Skeletal muscle satellite cell (primary cell): ENCODE measurements around the gene MGLL.

Experiments
- H3K27me3 ChIP-seq: 2 replicates; pipeline ENCODE4 v1.7.0; 2013; ENCODE audit warnings: low read length; ENCODE audit not compliant: control insufficient read depth, insufficient read depth
- H3K36me3 ChIP-seq: 2 replicates; pipeline ENCODE4 v1.7.0; 2013; ENCODE audit warnings: mild to moderate bottlenecking, control low read depth, low read length; ENCODE audit not compliant: insufficient read depth
- H3K4me1 ChIP-seq: 2 replicates; pipeline ENCODE4 v1.7.0; 2013; ENCODE audit warnings: low read length; ENCODE audit not compliant: control insufficient read depth, insufficient read depth
- H3K4me2 ChIP-seq: 2 replicates; pipeline ENCODE4 v1.7.0; 2013; ENCODE audit warnings: mild to moderate bottlenecking, low read length
- H3K4me3 ChIP-seq: 2 replicates; pipeline ENCODE4 v1.7.0; 2013; ENCODE audit warnings: low read length
- H3K9ac ChIP-seq: 2 replicates; pipeline ENCODE4 v1.7.0; 2013; ENCODE audit warnings: mild to moderate bottlenecking, low read depth, low read length, moderate library complexity
- H3K9me3 ChIP-seq: replicated peaks from 2 replicates; pipeline ENCODE4 v1.7.0; 2013; ENCODE audit warnings: mild to moderate bottlenecking, control low read depth, low read length

Gene MGLL

DNA sequence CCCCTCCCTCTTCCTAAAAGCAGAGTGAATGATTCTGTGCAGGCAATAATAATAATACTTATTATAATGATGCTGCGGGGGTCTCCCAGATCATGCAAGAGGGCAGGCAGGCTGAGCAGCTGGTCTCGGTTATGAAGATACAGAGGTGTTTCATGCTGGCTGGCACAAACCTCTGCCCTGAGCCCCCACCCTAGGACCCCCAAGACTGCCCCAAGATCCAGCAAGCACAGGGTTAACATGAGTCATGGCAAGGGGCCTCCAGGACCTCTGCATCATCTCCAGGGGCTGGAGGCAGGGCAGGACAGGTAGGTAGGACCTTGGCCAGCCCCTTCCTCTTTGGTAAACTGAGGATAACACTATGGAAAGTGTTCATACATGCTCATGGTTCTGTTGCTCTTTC lies 2.7 kb downstream of the MGLL start:
- H3K36me3 ChIP-seq: peaks cover 34% of the 10 kb centered on the region
- no peaks in the 10 kb centered on the region for H3K9me3 ChIP-seq
- no peak overlapping the region for H3K4me3 ChIP-seq
- H3K4me2 ChIP-seq: peak overlapping the region; percentile 100
- no peaks in the 10 kb centered on the region for H3K27me3 ChIP-seq
- no peak overlapping the region for H3K9ac ChIP-seq
- peaks cover 43% of the 10 kb centered on the region for H3K4me1 ChIP-seq

DNA sequence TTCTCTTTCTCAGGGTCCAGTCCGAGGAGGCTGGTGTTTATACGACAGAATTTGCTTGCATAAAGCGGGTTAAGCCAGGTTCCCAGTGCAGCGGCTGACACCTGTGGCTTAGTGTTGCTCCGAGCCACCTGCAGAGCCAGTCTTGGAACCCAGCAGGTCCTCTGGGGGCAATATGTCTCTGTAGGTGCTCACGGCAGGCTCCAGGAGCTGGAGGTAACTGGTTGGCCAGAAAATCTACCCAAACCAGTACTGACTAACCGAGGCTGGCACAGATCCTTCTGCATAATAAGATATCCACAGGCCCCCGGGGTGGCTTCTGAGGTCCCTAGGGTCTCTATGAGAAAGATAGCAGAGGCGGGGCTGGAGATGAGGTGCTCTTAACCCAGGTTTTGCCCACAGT lies 3.2 kb downstream of the MGLL start:
- Histone ChIP-seq H3K9ac (no peak overlapping the region), H3K4me3 (no peak overlapping the region), H3K4me2 (no peak overlapping the region), H3K27me3 (no peaks in the 10 kb centered on the region), H3K36me3 (peaks cover 40% of the 10 kb centered on the region), H3K4me1 (peaks cover 43% of the 10 kb centered on the region), H3K9me3 (no peaks in the 10 kb centered on the region)

GRCh38 chr3:127817406-127817841 lies 4.9 kb downstream of the MGLL start:
- Histone ChIP-seq H3K36me3 (peaks cover 56% of the 10 kb centered on the region), H3K9ac (no peak overlapping the region), H3K27me3 (no peaks in the 10 kb centered on the region)

GRCh38 chr3:127816783-127817405 lies 5.4 kb downstream of the MGLL start:
- Histone ChIP-seq H3K9ac (no peak overlapping the region), H3K4me2 (peak overlapping the region; percentile 19), H3K36me3 (peaks cover 61% of the 10 kb centered on the region), H3K4me3 (no peak overlapping the region), H3K9me3 (no peaks in the 10 kb centered on the region), H3K4me1 (peaks cover 35% of the 10 kb centered on the region), H3K27me3 (no peaks in the 10 kb centered on the region)

More at GRCh38 chr3:127817406-127817841, 4.9 kb downstream of the MGLL start:
- no peaks in the 10 kb centered on the region for H3K9me3 ChIP-seq
- H3K4me2 ChIP-seq: peak overlapping the region; percentile 19
- peaks cover 38% of the 10 kb centered on the region for H3K4me1 ChIP-seq
- no peak overlapping the region for H3K4me3 ChIP-seq

DNA sequence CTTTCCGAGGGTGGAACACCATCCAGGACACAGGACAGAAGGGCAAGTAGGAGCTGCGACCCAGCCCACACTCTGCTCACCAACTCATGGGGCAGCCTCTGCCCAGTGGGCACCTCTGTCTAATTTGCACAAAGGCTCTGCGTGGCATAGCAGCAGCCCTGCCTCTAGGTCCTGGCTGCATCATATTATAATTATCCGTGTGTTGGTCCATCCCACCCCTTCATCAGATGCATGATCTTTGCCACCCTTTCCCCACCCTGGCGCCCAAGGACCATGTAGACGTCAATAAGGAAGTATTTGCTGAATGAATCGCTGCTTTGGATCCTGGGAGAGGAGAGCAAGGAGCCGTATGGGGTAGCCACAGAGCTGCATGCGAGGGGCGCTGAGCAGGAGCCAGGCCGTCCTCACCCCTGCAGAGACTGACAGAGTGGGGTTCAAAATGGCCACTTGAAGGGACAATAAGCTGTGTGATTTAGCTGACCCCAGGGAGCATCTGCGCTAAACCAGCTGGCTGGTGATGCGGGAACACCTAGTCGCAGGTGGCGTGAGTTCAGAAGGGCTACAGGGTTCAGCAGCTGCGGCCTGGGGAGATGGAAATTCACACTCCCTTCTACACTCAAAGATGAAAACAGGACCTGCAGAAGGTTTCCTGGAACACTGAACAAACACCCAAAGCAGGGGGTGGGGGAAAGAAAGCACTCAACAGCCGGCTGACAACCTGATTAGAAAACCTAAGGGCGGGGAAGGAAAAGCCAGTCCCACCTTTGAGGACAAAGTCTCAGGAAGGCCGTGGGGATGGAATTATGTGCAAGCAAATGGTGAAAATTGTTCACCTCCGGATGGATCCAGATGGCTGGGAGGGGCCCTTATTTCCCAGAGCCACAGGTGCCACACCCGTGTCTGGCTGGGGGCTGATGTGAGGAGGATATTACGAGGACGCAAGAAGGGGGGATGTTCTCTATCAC lies 6.4 kb downstream of the MGLL start:
- Histone ChIP-seq H3K4me2 (no peak overlapping the region), H3K36me3 (peaks cover 64% of the 10 kb centered on the region), H3K4me3 (no peak overlapping the region), H3K9me3 (no peaks in the 10 kb centered on the region), H3K9ac (no peak overlapping the region), H3K27me3 (no peaks in the 10 kb centered on the region), H3K4me1 (peaks cover 26% of the 10 kb centered on the region)

DNA sequence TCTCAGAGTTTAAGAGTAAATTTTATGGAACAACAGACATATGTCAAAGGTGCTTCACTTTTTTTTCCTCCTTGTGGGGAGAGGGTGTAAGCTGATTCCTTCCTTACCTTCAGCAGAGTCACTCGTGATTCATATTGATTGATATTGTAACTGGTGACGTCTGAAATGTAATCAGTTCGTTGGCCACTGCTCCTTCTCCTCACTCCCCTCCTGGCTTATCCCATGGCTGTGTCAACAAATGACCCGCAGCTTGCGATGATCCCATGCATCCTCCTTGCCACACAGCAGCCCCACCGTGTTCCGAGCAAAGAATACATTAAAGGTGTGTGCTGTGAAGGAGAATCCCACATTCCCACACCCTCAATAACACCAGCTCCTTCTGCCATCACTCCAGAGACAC lies 7.3 kb downstream of the MGLL start:
- Histone ChIP-seq H3K36me3 (peaks cover 73% of the 10 kb centered on the region), H3K9me3 (no peaks in the 10 kb centered on the region), H3K9ac (no peak overlapping the region), H3K4me1 (peaks cover 17% of the 10 kb centered on the region), H3K4me3 (no peak overlapping the region), H3K27me3 (no peaks in the 10 kb centered on the region), H3K4me2 (no peak overlapping the region)

DNA sequence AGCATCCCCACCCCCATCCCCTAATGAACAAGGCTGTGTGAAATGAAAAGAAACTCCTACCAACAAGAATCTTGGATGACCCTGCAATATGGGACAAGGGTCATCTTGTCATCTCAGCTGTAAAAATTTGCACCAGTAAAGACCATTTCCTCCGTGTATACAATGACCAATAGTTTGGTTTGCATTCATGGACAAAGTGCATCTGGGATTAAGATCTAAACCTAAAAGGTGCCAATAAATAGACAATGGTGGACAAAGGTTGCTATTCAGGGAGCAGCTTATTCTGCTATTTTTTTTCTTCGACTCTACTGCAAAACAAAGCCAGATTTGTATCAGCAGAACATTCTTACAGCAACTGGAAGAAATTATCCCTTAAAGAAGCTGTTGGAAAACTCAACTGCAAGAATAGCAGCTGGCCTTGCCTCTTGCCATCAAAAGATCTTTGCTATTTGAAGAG lies 8.0 kb downstream of the MGLL start:
- peaks cover 80% of the 10 kb centered on the region for H3K36me3 ChIP-seq
- no peaks in the 10 kb centered on the region for H3K9me3 ChIP-seq

DNA sequence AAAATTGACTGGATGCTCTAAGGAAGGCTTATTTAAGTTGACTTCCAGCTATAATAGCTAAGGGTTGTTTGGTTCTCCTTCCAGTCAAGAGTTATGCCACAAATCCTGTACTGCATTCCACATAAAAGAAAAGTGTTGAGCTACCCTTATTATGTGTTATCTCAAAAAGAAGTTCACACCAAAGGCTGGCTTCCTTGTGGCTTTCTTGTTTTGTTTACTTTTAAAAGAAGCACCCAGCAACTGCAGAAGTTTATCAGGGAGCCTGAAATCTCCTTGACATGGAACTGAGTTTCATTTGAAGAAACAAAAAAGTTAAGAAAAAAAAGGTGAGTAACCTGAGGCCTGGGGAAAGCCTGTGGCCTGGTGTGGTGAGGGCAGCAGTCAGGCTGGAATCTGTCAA lies 10.2 kb downstream of the MGLL start:
- Histone ChIP-seq H3K36me3 (peaks cover 85% of the 10 kb centered on the region), H3K4me2 (no peak overlapping the region), H3K4me1 (peaks cover 4% of the 10 kb centered on the region), H3K4me3 (no peak overlapping the region), H3K27me3 (no peaks in the 10 kb centered on the region), H3K9ac (no peak overlapping the region), H3K9me3 (no peaks in the 10 kb centered on the region)

More for the DNA sequence above, 8.0 kb downstream of the MGLL start:
- Histone ChIP-seq H3K4me1 (peaks cover 13% of the 10 kb centered on the region), H3K27me3 (no peaks in the 10 kb centered on the region), H3K4me3 (no peak overlapping the region), H3K4me2 (no peak overlapping the region), H3K9ac (no peak overlapping the region)

- no peak overlapping the region for H3K9ac ChIP-seq
- H3K9me3 ChIP-seq: no peaks in the 10 kb centered on the region
- H3K27me3 ChIP-seq: no peaks in the 10 kb centered on the region
- no peak overlapping the region for H3K4me3 ChIP-seq
- H3K4me2 ChIP-seq: no peak overlapping the region
- H3K4me1 ChIP-seq: no peaks in the 10 kb centered on the region
- peaks cover 81% of the 10 kb centered on the region for H3K36me3 ChIP-seq
These were observed 10.6 kb downstream of the MGLL start for GRCh38 chr3:127811717-127812116.

DNA sequence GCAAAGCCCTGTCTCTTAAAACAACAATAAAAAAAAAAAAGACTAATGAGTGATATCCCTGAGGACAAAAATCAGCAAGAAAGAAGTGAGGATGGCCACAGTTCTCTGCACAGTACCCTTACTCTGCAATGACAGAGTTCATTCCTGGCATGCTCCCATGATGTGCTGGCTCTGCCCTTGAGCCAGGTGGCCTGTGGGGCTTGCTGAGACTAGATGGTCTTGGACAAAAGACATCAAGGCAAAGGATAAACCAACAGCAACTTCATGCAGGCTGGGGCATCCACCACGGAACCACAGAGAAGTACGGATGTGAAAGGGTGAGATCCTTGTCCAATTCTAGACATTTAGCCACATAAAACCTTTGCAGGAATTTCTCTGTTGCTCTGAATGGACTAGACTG lies 12.7 kb downstream of the MGLL start:
- no peak overlapping the region for H3K4me3 ChIP-seq
- H3K9me3 ChIP-seq: no peaks in the 10 kb centered on the region
- no peaks in the 10 kb centered on the region for H3K4me1 ChIP-seq
- H3K9ac ChIP-seq: no peak overlapping the region
- H3K27me3 ChIP-seq: no peaks in the 10 kb centered on the region
- peaks cover 67% of the 10 kb centered on the region for H3K36me3 ChIP-seq
- no peak overlapping the region for H3K4me2 ChIP-seq

- Histone ChIP-seq H3K36me3 (peaks cover 64% of the 10 kb centered on the region), H3K4me1 (peaks cover 1% of the 10 kb centered on the region), H3K4me2 (no peak overlapping the region), H3K4me3 (no peak overlapping the region), H3K9ac (no peak overlapping the region), H3K27me3 (no peaks in the 10 kb centered on the region), H3K9me3 (no peaks in the 10 kb centered on the region)
These were observed 13.1 kb downstream of the MGLL start for GRCh38 chr3:127809211-127809610.
